SHP77 (cell line): Measurements from ENCODE around the gene SLC30A2.
"Not testable (repeated sequence)": the region's sequence is repeated elsewhere in the genome, so short reads cannot be mapped to it uniquely, and the experiment has no call there.

Experiments
- DNase-seq, 2 experiments: peaks; one replicate each; lab custom pipeline; 2025; lab: John Stamatoyannopoulos, UW

The SLC30A2 gene, protein sequence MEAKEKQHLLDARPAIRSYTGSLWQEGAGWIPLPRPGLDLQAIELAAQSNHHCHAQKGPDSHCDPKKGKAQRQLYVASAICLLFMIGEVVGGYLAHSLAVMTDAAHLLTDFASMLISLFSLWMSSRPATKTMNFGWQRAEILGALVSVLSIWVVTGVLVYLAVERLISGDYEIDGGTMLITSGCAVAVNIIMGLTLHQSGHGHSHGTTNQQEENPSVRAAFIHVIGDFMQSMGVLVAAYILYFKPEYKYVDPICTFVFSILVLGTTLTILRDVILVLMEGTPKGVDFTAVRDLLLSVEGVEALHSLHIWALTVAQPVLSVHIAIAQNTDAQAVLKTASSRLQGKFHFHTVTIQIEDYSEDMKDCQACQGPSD

DNA sequence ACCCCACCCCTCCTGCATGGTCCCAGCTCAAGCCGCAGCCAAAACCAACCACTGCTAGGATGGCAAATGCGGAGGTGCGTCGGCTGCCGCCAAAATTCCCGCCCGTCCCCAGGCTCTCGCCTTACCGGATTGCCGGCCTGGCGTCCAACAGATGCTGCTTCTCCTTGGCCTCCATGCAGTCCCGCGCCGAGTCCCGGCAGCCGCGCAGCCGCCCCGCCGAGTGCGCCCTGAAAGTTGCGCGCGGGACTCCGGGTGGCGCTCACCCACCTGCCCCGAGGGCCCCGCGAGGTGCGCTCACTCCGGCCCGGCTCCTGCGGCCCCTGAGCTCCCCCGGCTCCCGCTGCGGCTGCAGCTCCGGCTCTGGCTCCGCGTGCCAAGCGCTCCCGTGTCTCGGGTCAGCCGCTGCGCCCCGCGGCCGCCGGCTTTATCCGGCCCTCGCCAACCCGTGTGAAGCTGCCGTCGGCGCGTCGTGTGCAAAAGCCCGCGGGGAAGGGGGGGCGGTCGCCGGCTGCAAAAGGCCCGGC is at the start of gene SLC30A2:
Gene SLC30A2 (minus strand): TSS at position 397 of the 524 bp plus-strand sequence. CDS start 222 bp downstream, at position 175.
- DNase-seq, result no peak

DNA sequence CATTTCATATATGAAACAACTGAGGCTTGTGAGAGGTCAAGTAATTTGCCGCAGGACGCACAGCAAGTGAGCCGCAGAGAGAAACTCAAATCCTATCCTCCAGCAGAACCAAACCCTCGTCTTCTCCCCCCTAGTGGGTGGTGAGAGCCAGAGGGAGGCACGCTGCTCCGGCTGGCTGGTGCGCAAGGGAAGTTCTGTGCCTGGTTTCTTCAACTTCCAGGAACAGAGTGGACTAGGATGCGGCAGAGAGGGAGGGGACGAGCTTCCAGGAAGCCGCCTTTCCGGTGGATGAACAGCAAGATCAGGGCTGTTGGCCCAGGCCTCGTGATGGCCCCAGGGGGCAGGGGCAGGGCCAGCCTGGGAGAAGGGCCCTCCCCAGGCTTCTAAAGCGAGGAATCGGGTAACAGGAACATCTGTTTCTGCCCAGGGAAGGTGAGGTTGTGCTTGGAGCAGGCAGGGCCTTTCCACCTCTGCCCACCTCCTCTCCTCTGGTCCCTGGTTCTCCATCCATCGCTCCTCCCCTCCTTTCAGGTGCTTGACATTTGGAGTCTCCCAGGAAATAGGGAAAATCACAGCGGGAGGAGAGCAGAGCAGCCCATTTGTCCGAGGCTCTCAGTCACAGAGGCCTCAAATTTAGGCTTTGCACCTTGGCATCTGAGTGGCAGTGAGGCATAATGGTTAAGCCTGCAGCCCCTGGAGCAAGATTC is 48.9 kb upstream of the SLC30A2 start:
- peak in 1 of 2 experiments; percentile 35 for DNase-seq

DNA sequence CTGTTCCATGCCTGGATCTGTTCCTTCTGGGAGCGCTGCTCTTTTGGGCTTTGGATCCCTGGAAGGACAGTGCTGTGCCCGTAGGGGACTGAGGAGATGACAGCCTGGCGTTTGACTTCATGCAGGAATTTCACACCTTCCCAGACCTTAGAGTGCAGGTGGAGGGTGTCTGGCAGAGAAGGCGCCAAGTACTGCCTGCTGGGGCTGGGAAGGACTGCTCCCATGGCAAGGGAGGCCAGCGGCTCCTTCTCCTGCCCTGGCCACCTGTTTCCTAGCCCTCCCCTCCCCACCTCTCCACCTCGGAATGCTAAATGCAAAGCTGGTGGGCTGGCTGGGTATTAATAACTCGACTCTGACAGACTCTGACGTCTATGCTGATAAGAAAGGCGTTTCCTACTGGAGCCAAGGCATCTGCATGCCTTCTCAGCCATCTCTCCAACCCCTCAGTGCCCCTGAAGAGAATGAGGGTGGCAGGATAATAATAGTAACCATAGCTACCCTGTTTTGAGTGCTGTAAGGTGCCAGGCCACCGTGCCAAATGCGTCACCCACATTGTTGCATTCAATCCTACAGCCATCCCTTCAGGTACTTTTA is 48.3 kb upstream of the SLC30A2 start:
- no peak for DNase-seq

DNA sequence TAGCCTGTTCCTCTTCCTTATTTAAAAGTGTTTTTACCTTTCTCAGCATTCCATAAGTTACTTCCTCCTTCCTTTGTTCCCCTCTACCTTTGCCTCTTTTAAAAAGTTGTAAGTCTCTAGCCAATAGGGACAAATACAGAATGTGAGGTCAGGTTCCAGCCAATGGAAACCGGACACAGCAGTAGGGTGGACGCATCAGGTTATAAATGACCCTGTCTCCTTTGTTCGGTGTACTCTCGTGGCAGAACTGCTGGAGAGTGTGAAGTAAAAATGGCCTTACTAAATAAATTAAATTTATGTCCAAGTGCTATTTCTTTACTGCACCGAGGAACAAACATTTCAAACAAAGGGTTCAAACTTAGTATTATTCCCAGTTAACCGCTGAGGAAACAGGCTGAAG is 47.7 kb upstream of the SLC30A2 start:
- DNase-seq, result not testable (repeated sequence)

DNA sequence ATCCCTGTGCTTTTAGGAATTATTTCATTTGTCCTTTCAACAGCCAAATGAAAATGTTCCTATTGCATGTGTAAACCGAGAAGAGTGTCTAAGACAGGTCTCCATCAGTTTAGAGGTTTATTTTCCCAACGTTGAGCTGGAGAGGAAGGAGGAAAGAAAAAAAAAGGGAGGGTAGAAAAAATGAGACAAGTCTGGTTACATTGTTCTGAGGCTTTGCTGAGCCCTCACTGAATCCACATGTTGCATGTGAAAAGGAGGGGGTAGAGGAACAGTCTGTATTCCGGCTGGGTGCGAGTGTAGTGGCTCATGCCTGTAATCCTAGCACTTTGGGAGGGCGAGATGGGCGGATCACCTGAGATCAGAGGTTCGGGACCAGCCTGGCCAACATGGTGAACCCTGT is 46.5 kb upstream of the SLC30A2 start:
- DNase-seq, result no peak

DNA sequence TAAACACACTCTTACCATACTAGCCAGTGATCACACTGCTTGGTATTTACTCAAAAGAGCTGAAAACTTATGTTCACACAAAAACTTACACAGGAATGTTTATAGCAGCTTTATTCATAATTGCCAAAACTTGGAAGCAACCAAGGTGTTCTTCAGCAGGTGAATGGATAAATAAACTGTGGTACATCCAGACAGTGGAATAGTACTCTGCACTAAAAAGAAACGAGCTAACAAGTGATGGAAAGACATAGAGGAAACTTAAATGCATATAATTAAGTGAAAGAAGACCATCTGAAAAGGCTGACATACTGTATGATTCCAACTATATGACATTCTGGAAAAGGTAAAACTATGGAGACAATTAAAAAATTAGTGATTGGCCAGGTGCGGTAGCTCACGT is 45.0 kb upstream of the SLC30A2 start:
- no peak for DNase-seq

DNA sequence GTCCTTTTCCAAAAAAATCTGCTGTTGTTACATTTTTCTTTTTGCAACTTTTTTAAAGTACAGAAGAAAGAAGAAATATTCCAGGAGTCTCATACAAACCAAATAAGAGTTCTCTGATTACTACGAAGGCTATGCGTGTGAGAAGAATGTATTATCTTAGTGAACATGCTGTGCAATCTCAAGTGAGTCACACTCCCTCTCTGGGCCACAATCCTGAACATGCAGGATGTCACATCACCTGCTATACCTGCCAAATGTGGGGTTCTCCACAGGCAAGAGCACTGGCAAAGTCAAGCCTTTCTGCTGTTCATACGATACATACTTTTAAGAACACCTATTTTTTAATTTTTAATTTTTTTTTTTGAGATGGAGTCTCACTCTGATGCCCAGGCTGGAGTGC is 43.2 kb upstream of the SLC30A2 start:
- no peak for DNase-seq

DNA sequence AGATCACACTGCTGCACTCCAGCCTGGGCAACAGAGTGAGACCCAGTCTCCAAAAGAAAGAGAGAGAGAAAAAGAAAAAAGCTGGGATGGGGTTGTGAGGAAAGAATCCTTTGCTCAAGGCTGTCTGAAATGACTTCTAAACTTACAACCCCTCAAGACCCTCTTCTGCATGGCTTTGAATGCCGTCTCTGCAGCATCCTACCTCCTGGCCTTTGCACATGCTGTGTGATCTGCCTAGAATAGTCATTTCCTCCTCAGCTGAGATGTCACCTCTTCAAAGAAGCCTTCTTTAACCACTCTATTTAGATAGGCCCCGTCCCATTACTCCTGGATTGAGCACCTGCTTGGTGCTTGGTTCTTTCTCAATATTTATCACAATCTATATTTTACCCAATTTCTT is 38.9 kb upstream of the SLC30A2 start:
- no peak for DNase-seq

DNA sequence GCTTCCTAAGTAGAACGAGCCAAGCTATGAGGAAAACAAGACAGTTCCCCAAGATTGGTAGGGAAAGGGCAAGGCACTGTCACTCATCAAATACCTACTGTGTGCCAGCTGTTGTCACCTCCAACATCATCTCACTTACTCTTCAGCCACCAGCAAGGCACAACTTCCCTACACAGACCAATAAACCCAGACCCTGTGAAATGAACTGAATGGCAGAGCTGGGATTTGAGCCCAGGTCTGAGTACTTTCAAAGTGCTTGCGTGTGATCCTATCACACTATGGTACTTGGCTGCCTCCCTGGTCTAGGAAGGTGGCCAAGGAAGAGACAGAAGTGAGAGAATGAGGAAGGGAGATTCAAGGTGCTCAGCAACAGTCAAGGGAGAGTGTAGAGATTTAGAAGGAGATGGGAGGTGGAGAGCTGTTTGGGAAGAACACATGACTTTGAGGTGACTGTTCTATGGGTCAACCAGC is 38.2 kb upstream of the SLC30A2 start:
- DNase-seq, result no peak

DNA sequence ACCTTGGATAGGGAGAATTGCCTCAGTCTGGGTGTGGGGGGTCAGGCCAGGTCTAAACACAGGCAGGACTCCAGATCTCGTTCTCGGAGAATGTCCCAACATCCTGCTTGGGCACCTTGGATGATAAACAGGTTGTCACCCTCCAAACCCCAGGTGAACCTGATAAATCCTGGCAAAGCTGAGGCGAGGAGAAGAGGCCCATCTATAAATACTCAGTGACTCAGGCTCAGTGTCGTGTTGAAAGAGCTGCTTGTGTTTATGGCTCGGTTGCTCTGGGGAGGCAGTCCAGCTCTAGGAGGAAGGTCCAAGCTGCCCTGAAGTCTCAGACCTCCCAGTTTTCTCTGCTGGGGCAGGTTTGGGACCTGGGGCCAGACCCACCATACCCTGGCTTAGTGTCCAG is 37.3 kb upstream of the SLC30A2 start:
- no peak for DNase-seq

DNA sequence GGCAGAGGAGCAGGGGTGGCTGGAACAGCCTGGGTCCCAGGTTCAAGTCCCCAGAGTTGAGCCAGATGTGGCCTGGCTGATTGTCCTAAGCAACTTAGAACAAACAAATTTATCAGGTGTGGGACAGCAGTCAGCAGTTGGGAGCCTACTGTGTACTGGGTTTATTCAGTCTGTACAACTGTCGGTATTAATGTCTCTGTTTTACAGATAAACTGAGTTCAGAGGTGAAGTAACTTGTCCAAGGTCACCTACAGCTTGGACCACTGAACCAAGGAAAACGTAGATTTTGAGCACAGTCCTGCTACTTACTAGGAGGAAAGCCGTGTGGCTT is 36.1 kb upstream of the SLC30A2 start:
- no peak for DNase-seq

DNA sequence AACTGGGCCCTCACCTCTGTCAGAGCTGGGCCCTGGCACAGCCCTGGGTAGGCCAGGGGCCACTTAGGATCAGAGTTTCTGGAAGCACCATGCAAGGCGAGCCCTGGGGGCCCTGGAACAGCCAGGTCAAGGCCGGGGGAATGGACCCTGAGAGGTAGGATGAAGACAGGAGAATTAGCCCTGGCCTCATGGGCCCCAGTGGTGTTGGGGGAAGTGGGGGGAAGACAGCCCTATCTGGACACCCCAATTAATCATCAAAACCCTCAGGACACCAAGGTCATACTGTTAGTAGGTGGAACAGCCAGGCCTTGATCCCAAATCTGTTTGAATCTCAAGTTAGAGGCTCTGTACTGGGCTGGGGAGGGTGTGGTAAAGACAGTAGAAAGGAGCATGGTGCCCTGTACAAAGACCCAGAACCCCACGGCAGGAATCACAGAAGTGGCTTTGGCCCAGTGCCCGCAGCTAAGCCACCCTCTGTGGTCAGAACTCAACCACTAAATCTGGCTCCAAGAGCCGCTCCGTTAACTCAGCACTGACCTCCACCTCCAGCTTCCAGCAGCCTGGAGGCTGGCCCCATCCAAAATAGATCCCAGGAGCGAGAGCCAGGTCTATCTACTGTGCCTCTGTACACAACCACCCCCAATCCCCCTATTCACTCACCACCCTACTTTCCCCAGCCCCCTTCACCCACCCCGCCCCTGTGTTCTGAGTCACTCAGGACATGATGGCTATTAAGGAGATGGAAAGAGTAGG is 35.5 kb upstream of the SLC30A2 start:
- no peak for DNase-seq

DNA sequence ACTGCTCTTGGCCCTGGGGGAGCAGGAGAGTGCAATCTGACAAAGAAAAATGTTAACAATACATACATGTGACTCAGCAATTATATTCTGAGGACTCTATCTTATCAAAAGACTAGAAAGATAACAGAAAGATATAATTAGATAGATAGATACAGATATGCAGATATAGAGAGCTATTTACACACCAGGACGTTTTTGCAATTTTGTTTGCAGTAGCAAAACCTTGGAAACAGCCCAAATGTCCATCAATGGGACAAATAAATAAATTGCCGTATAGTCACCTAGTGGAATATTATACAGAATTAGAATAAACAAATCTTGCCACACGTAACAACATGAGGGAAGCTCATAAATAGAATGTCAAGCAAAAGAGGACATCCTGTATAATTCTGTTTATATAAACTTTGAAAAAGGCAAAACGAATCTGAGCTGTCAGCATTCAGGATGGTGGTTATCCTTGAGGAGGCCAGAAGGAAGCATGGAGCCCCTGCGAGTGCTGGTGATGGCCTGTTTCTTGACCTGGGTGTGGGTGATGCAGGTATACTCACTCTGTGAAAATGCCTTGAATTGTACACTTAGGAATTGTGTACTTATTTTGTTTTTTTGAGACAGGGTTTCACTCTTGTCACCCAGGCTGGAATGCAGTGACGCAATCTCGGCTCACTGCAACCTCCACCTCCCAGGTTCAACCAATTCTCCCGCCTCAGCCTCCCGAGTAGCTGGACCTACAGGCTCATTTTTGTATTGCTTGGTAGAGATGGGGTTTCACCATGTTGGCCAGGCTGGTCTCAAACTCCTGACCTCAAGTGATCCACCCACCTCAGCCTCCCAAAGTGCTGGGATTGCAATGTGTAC is 34.3 kb upstream of the SLC30A2 start:
- DNase-seq, result no peak

DNA sequence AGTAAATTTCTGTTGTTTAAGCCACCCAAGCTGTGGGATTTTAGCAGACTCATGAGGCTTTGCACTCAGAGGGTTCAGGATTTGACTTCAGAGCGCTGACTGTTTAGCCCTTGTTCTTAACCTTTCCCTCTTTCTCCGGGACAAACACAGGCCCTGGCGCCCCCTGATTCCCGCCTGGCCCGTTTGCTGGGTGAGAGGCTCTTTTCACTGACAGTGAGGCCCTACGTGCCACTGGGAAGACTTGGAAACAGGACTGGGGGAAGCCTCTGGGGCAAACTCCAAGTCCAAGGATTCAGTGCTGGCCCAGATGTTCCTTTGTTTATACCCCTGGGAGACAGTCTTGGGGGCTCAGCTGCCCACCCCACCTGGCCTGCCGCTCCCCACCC is 33.3 kb upstream of the SLC30A2 start:
- DNase-seq, result no peak

DNA sequence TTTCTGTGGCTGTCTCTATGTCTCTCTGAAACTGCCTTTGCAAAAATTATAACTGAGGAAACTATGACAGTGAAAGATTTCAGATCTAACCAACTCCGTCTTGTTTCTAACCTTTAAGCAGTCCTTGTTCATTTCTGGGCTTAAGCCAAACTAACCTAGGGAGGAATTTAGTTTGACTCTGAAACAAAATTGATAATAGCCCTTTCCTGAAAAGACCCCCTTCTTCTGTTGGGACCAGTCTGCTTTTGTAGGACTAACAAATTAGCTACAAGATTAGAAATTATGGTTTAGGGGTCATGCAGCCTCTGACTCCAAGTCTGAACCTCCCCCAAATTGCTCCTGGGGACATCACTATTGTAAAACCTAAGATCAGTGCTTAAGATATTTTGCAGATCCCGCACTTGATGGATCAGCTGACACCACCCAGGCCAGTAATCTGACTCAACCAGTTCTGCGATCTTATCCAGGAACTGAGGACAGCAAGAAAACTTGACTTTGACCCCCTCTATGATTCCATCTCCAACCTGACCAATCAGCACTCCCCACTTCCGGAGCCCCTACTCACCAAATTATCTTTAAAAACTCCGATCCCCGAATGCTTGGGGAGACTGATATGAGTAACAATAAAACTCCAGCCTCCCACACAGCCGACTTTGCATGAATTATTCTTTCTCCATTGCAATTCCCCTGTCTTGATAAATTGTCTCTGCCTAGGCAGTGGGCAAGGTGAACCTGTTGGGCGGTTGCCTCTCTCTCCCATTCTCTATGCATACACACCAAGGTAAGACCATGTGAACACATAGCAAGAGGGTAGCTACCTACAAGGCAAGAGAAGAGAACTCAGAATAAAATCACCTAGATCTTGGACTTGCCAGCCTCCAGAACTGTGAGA is 32.6 kb upstream of the SLC30A2 start:
- DNase-seq, result no peak

DNA sequence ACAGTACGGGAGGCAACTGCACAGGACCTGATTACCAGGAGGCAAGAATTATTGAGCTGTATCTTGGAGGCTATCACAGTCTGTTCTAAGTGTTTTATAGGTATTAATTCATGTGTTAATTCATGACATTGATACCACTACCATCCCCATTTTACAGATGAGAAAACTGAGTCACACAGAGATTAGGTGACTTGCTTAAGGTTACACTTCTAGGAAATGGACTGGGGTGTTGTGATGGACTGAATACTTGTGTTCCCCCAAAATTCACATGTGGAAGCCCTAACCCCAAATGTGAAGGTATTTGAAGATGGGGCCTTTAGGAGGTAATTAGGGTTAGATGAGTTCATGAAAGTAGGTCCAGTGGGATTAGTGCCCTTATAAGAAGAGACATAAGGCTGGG is 31.6 kb upstream of the SLC30A2 start:
- DNase-seq, result no peak

DNA sequence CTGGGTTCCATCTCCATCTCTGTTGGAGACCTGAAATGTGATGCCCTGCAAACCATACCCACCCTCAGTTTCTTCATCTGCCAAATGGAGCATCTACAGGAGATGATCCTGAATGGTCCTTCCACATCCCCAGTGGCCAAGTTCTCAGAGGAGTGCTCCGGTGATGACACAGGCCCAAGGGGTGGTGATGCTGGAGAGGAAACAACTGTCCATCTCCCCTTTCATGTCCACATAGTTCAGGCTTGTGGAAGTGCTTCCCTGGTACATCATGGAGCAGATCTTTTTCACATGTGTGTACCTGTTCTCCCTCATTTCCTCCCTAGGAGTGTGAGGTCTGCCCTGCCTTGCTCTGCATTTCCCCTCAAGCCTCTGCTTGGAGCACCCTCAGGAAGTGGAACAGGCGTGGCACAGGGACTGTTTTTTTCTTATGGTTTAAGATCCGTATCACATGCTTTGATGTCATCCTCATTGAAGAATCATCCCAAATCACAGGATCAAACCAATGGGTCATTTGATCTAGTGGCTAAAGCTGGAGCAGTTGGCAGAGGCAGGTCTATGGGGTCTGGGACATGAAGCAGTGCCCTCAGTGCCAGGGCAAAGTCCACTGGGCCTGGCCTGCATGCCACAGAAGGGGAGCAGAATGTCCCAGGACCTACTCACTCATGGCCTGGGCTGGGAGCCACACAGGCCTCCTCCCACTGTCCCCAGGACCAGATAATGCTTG is 29.7 kb upstream of the SLC30A2 start:
- no peak for DNase-seq

DNA sequence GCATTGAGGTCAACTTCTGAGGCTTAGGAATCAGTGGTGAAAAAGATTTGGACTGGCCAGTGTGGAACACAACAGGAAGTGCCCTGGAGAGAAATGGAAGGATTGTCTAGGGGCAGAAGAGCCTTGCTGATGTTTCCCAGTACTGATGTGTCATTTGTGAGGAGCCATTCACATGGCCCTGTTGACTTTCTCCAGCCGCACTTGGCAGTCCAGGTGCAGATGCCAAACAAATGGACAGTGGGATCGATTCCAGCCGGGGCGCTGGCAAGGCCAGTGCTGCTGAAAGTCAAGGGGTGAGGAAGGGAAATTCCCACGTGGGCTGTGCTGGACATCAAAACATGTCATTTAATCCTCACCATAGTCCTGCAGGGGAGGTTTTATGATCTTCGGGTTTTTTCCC is 26.4 kb upstream of the SLC30A2 start:
- DNase-seq, result peak in 1 of 2 experiments; percentile 18

DNA sequence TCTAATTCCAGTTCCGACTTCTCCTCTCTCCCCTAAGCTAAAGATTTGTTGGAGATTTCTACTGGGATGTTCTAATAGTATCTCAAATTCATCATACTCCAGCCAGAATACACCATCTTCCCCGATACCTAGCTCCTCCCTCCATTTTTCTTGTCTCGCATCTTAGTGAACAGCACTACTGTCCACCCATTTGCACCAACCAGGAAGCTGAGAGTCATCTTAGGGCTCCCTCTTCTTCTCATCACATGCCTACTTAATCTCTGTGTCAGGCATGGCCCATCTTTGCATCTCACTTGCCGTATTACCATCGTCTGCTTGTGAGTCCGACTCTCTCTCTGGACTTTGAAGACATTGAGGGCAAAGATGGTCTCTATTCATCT is 25.0 kb upstream of the SLC30A2 start:
- DNase-seq, result no peak
